GM19455 (cell line): ENCODE measurements around the gene HEXB.

Experiments used
- ATAC-seq: cut with Tn5 transposase; IDR thresholded peaks from one replicate; pipeline ENCODE4 v1.9.1; 2021; ENCODE audit not compliant: unreplicated experiment

HEXB gene

GRCh38 chr5:74684900-74685851 is at the start of gene HEXB:
Gene HEXB, plus strand, starts transcription at chr5:74685233. Its CDS starts 28 bp downstream, at chr5:74685261.
- peak; percentile 74 for ATAC-seq

GRCh38 chr5:74636149-74636548 is 48.9 kb upstream of the HEXB start:
- ATAC-seq: no peak

- no peak for ATAC-seq
Measured at GRCh38 chr5:74636552-74636951, 48.5 kb upstream of the HEXB start.

GRCh38 chr5:74638544-74638969 is 46.5 kb upstream of the HEXB start:
- no peak for ATAC-seq

GRCh38 chr5:74638970-74639806 is 45.8 kb upstream of the HEXB start:
- ATAC-seq: peak; percentile 18

- ATAC-seq: peak; percentile 28
Measured at GRCh38 chr5:74639807-74640449, 45.1 kb upstream of the HEXB start.

- peak; percentile 76 for ATAC-seq
Measured at GRCh38 chr5:74640450-74640953, 44.5 kb upstream of the HEXB start, which contains the start of gene ENC1. Gene ENC1, minus strand, starts transcription at chr5:74640728. Its CDS starts 4,243 bp downstream, at chr5:74636485.

GRCh38 chr5:74640954-74641734 is 43.9 kb upstream of the HEXB start:
- peak; percentile 7 for ATAC-seq

- ATAC-seq: no peak
Measured at GRCh38 chr5:74641735-74642542, 43.1 kb upstream of the HEXB start.

GRCh38 chr5:74642543-74642863 is 42.5 kb upstream of the HEXB start:
- ATAC-seq: no peak

GRCh38 chr5:74643111-74643562 is 41.9 kb upstream of the HEXB start:
- no peak for ATAC-seq

GRCh38 chr5:74647096-74647495 is 37.9 kb upstream of the HEXB start:
- no peak for ATAC-seq

GRCh38 chr5:74648835-74649293 is 36.2 kb upstream of the HEXB start:
- ATAC-seq: no peak

GRCh38 chr5:74649421-74649973 is 35.5 kb upstream of the HEXB start:
- ATAC-seq: no peak

- no peak for ATAC-seq
Measured at GRCh38 chr5:74651710-74652109, 33.3 kb upstream of the HEXB start.

- ATAC-seq: no peak
Measured at GRCh38 chr5:74652576-74652975, 32.5 kb upstream of the HEXB start.

- no peak for ATAC-seq
Measured at GRCh38 chr5:74653991-74654390, 31.0 kb upstream of the HEXB start.

GRCh38 chr5:74655206-74655605 is 29.8 kb upstream of the HEXB start:
- no peak for ATAC-seq

- ATAC-seq: no peak
Measured at GRCh38 chr5:74655716-74656115, 29.3 kb upstream of the HEXB start.
